Left renal pelvis (tissue), 4 donors: Measurements from ENCODE around the gene FBXO48. TPM values are rescaled to one million over a fixed set of nuclear protein-coding genes. Genes with fewer than 3 reads are reported as not detected.

ENCODE experiments used
- DNase-seq, 4 donors: peaks; one replicate each; pipeline ENCODE4 v3.0.0-alpha.2; 2013; ENCODE audit warnings: low read depth in 4 of 4, low spot score in 3 of 4
- polyA plus RNA-seq, 4 donors: library from polyadenylated mRNA; unstranded; fragments of 120-200 nt; gene quantifications; one replicate each; pipeline ENCODE4 v1.2.1, GENCODE V29; 2013; ENCODE audit not compliant: insufficient read length in 4 of 4

Gene FBXO48
- polyA plus RNA-seq, 4 donors = 1.4 to 2.4 (median 2.0) TPM

DNA sequence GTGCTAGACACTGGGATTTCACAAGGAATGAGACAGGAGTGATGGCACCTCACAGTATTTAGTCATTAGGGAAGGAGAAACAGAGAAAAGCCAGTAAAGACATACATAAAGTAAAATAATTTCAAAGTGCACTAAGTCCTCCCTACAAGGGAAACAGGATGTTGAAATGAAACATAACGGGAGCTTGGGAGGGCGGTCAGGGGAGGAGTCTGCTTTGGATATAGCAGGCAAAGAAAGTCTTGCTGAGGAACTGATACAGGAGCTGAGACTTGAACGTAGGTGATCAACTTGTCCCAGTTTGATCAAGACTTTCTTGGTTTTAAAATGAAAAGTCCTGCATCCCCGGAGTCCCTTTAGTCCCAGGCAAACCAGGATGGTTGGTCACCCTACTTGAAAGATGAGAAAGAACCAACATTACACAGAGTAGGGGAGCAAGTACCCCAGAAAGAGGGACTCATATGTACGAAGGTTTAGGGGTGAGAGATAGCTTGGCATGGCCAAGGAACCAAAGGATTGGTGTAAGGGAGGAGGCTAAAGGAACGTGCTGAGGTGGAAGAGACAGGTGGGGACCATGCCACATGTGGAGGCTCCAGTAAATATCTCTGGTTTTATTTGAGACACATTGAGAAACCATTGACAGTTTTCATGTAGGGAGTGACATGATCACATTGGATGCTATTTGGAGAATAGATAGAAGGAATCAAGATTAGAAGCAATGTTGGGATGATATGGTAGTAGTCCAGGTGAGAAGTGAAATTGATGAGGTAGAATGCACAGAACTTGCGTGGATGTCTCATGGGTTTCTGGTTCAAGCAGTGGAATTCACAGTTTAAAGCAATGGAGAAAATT lies 28.4 kb downstream of the FBXO48 start:
- DNase-seq = no peak

DNA sequence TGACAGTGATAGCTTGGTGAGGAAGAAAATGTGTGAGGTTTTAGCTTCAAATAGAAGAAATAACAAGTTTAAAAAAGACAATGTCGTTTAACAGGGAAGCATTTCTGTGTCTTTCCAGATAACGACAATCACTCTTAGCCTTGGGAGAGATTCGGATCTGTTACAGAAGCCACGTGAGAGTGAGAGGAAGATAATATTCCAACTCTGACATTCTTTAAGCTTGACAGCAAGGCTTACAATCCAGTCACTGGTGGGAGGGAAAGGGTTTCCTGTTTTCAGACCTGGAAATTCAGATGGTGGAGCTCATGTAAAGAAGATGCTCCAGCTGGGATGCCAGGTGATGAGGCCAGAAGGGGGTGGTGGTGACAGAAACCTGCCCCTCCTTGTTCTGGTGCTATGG lies 30.8 kb downstream of the FBXO48 start:
- no peak for DNase-seq

DNA sequence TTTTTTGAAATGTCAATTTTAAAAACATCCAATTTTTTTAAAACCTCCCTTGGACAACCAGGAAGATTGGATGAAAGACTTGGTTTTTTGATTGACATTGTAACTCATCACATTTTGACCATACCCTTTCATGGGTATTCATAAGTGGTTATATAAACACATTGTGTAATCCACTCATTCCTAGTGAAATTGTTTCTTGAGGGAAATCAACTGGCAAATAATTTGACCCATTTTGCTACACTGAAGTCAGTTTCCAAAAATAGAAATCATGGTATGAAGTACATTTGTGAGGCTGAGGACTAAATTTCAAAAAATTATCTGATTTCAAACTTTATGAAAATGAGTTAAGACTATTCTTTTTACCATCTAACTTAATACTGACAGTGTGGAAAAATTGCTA lies 31.5 kb downstream of the FBXO48 start:
- no peak for DNase-seq

DNA sequence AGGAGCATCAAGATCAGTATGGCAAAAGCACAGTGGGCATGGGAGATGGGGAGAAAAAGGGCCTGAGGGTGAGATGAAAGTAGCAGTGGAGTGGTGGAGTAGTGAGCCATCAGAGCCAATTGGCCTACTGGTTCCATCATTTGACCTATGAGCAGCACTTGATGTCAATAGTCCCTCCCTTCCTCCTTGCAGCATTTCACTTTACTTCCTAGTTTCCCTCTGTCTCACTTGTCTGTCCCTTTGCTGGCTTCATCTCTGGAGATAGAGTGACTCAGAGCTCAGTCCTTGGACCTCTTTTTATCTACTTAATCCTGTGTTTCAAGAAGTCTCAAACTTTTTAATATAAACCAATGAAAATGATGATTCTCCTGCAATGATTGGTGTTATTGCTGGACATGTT lies 32.1 kb downstream of the FBXO48 start:
- no peak for DNase-seq

DNA sequence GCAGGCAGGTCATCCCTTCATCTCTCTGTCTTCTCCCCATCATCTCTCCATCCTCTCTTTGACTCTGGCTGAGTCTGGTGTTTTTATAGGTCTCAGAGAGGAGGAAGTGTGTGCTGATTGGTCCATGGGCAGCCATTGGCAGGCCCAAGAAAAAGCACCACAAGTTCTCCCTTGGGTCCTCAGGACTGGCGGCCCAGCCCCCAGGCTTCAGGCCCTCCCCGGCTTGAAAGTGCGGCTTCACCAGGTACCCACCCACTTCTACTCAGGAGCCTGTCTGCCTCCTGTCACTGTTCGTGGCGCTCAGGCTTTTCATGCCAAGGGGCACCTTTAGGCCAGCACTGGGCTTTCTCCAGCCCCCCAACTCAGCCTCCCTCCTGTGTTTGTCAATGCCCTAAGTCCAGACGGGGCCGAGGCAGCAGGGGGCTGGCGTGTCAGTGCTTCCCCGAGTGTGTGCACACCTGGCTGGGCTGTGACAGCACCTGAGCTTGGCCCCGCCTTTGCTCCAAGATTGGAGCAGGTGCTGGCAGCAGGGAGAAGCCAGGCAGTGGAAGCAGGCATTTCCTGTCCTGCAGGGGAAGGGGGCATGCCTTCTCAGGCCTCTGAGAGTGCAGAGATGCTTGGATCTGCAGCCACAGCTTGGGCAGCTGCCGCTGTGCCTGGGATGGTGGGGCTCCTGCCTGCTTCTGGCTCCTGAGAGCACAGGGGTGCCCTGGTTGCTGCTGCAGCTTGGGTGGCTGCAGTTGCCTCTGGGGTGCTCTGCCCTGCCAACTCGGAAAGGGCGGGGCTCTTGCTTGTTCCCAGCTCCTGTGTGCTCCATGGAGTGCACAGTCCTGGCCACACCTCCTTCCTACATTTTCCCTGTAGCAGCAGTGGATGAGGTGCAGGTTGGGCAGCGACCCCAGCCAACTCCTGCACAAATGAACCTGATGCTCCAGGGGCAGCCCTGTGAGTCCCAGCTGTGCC lies 34.1 kb downstream of the FBXO48 start:
- no peak for DNase-seq

DNA sequence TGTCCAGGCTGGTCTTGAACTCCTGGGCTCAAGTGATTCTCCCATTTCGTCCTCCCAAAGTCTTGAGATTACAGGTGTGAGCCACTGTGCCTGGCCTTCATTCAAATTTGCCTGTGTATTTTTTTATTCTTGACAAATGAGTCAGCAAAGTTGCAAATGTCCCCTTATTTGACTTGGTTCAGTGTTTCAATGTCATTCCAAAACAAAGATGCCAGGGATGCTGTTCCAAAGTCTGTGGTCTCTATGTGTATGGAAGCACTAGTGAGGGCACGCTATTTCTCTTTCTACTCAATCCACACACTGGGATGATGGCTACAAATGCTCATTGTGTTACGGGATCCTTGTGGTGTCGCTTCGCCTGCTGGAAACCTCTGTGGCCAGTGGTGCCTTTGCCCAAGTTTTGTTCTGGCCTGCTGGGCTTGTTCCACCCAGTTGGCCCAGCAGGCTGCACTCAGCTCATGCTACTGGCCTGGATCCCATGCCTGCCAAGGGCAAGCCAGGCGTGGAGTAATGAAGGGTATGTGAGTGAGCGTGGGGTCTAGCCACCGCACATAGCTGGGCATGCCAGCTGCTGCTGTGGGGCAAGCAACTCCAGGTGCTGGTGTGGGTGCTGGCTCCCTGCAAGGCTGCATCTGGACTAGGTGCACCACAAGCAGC lies 35.6 kb downstream of the FBXO48 start:
- no peak for DNase-seq

DNA sequence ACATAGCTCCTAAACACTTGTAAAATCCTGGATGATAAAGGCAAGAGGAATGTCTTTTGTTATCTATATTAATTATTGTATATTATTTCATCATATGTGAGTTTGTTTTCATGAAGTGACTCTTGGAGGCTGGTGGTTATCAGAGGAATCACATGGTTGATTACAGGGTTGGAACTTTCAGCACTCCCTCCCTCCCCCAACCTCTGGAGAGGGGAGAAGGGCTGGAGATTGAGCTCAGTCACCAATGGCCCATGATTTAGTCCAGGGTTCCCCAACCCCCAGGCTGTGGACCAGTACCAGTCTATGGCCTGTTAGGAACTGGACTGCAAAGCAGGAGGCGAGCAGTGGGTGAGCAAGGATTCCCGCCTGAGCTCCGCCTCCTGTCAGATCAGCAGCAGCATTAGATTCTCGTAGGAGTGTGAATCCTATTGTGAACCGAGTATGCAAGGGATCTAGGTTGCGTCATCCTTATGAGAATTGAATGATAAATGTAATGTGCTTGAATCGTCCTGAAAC lies 37.7 kb downstream of the FBXO48 start:
- DNase-seq = no peak

DNA sequence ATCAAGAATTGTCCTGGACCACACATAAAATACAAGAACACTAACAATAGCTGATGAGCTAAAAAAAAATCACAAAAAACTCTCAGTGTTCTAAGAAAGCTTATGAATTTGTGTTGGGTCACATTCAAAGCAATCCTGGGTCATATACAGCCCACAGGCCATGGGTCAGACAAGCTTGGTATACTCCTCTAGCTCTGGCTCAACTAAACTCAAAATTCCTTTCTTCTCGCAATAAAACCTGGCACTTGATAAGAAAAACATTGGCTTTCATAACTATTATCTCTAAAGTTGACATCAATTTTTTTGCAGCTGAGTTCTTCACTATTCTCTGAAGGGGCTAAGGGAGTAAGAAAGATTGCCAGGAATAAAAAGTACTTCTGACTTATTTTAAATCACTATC lies 38.3 kb downstream of the FBXO48 start:
- DNase-seq = no peak

DNA sequence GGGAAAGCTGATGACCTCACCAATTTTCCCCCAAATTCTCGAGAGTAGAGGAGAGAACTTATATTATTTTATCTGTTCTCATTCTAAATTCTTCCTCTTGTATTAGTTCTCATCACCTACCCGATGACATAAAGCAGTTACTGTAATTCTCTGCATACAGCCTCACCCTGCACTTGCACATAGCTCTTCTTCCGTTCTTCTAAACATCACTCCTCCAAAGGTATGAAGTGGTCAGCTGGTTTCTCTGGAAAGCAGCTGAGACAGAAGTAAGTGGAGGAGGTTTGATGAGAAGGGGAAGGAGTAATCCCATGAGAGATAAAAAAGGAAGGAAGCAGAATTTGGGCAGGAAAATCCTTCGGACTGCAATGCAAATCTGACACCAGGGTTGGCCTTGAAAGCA lies 39.0 kb downstream of the FBXO48 start:
- DNase-seq = no peak

DNA sequence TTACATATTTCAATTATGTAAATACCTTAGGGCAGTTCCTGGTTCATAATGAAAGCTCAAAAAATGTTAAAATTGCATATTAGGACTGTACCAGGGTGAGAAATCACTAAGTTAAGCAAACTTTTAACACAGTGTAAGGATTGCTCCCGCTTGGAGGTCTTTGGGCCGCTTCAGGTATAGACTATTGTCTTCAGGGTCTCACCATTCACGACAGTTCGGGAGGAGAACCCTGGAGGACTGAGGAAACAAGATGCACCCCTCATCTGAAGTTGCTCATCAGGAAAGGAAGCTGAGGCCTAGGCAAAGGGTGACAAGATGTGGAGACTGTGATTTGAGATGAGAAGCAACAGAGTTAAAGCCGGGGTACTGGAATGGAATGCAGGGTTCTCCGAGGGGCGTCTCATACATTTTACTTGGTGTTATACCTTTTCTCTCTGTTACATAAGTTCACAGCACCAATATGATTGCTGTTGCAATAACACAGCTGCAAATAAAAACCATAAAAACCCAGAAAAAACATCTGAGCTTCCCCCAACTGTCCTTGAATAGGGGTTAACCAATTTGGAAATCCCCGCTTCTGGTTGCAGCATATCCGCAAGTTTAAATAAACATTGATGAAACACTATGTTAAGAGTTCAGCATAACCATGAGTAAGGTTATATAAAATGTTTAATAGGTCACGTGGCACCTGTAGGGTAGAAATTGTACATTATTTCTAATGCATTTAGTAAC lies 40.1 kb downstream of the FBXO48 start:
- DNase-seq = no peak

DNA sequence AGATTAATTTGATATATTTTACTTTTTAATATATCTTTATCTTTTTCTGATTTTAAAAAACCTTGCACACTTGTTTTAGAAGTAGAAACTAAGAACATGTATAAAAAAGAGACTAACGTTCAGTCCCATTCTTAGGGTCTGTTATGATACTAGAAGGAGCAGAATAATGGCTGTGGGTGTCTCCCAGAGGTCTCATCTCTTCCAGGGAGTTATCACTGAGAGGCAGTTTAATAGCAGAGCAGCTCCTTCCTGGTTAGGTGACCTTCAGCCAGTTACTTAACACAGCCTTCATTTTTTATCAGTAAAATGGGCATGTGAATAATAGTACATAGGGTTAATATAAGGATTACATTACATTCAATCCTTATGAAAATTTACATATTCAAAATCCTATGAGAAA lies 40.6 kb downstream of the FBXO48 start:
- DNase-seq = no peak

DNA sequence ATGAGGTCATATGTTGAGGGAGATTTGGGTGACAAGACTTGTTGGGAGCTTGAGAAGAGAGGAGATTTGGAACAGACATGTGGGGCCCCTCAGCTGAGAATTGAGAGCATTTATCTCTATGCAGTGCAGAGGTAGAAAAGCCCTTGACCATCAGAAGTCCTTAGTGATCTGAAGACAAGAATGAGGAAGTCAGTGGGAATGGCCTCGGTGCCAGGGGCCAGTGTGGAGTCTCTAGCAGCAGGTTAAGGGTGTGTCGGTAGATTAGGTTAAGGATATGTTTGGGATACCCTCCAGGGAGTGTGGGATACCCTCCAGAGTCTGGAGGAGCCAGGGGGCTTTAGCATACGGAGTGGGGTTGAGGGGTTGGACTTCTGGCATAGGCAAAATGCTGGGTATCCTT lies 41.6 kb downstream of the FBXO48 start:
- DNase-seq = no peak

DNA sequence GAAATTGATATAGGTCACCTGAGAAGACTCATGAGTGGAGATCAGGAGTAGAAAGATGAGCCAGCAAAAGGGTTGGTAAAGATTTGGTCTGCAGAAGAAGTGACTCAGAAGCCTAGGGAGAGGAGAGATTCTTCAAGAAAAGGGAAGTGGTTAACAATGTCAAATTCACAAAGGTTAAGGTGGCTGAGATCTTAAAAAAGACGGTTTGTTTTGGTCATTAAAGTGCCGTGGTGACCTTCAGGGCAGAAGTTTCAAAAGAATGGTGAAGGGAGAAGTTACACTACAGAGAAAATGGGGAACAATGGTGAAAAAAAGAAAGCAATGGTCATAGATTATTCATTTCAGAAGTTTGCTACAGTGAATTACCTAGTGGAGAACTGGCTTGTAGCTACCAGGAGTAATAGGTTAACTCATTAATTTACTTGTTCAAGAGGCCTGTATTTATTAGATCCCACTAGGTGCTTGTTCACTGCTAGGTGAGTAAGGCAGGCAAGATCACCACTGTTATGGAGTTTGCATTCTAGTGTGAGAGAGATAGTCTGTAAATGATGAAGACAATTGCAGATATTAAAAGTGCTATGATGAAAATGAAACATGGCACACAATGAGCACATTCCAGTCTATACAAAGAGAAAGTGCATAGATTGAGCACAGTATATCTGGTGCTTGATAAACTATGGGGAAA lies 43.0 kb downstream of the FBXO48 start:
- DNase-seq = no peak

DNA sequence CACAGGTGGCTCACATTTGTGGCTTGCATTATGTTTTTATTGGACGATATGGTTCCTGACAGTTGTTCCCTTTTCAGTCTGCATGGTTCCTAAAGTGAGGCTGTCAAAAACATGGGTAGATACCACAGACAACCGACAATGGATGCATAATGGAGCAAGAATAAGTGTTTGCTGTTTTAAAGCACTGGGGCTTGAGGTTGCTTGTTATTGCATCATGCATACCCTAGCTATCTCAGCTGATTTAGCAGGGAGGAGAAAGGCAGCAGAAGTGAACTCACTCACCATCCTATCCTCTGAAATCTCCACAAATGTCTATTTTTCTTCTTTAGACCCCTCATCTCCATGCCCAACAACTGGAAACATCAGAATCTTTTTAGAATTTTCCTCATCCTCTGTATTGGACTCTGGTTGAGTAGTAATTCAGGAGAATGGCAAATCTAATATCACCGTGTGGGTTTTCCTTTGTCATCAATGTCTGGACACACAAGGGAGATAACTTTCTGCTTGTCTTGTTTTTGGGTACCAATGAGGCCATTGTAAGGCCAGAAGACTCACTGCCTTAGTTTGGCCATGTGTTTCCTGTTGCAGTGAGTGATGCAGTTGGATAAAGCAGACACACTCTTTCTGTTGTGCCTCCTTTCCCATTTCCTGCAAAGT lies 46.7 kb downstream of the FBXO48 start:
- no peak for DNase-seq

DNA sequence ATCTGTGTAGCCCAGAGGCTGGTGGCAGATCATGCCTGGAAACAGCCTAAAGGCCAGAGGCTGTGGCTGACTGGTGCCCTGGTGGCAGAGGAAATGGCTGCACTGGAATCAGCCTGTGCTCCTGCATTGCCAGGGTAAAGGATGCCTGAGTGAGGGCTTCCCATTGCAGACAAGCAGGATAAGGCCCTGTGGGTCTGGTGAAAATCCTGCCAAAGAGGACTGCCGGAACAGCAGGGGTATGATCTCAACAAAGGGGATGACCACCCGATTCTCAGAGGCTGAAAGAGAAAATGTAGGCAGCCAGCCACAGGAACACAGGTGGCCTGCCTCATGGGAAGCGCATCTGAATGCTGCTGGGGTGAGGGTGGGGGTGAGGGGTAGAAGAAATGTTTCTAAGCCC lies 48.2 kb downstream of the FBXO48 start:
- DNase-seq = no peak

DNA sequence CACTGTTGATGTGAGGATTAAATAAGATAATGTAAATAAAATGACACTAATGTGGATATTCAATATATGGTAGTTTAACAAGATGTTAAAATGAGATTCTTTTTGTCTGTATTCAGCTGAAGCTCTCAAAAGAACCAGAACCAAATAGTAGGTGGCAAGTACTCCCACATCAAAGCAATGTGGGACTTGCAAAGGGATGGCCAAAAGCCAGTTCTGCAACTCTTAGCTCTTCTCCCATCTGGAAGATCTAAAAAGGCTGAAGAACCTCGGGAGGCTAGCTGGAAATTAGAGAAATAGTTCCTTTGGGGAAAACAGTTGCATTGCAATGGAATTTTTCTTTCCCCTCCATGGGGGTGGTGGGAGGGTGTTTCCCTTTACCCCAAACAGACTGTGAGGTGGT lies 48.7 kb downstream of the FBXO48 start:
- no peak for DNase-seq

DNA sequence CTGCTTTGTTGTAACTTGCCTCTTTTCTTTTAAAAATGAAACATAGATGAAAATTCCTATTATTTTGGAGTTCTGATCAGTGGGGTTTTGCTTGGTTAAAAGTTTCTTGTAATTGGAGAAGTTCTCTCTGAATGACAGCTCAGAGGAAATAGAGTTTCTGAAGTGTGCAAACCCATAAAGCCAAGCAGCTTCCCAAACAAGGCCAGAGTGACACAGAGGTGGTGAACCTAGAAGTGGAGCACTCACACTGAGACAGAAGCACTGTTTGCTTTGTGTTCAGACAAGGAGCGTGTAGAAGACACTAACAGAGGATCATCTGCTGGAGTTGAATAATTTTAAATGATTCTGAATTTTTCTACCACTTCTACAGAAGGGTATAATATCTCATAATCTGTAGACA lies 49.2 kb downstream of the FBXO48 start:
- no peak for DNase-seq

DNA sequence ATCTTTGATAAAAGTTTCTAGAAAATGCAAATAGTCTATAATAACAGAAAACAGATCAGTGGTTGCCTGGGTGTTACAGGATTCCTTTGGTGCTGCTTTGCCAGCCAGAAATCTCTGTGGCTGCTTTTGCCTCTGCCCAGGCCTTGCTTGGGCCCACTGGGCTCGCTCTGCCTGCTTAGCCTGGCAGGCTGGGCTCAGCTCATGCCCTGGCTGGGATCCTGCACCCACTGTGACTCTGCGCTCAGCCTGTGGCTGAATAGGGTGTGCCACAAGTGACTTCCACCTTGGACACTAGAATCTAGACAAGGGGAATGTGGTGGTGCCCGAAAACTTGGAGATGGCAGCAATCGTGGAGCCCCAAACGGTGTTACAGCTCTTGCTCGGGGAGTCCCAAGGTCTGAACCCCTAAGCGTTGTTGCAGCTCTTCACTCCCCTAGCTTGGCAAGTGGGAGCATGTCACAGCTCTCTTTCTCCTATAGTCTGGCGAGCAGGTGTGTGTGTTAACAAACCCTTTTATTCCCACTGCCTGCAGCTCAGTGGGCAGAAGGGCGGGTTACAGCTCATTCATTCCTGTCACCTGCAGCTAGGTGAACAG lies 50.9 kb downstream of the FBXO48 start:
- DNase-seq = no peak

DNA sequence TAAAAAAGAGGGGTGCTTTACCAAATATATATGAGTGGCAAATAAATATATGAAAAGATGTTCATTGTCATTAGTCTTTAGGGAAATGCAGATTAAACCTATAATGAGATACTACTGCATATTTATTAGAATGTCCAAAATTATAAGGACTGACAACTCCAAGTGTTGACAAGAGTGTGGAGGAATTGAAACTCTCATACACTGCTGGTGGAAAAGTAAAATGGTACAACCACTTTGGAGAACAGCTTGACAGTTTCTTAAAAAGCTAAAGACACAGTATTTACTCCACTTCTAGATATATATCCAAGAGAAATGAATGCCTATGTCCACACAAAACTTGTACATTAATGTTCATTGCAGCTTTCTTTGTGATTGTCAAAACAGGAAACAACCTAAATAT lies 51.6 kb downstream of the FBXO48 start:
- DNase-seq = no peak
